Measurements from ENCODE around the gene SGK2.
"Not testable (repeated sequence)": the region's sequence is repeated elsewhere in the genome, so short reads cannot be mapped to it uniquely, and the experiment has no call there.

Gene SGK2

DNA sequence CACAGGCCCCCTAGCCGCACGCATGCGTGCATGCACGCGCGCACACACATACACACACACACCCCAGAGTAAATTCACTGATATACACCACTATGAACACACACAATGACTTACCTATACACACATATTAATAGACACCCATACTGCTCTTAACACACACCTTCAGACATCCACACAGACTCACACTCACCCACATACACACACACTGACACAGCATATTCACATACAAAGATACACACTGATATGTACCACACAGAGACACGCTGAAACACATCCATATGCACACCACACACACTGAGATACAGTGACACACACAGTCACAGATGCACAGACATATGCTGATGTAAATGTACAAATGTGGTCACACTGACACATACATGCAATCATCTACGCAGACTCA is 5.6 kb downstream of the SGK2 start:
- DNase-seq: no peak

DNA sequence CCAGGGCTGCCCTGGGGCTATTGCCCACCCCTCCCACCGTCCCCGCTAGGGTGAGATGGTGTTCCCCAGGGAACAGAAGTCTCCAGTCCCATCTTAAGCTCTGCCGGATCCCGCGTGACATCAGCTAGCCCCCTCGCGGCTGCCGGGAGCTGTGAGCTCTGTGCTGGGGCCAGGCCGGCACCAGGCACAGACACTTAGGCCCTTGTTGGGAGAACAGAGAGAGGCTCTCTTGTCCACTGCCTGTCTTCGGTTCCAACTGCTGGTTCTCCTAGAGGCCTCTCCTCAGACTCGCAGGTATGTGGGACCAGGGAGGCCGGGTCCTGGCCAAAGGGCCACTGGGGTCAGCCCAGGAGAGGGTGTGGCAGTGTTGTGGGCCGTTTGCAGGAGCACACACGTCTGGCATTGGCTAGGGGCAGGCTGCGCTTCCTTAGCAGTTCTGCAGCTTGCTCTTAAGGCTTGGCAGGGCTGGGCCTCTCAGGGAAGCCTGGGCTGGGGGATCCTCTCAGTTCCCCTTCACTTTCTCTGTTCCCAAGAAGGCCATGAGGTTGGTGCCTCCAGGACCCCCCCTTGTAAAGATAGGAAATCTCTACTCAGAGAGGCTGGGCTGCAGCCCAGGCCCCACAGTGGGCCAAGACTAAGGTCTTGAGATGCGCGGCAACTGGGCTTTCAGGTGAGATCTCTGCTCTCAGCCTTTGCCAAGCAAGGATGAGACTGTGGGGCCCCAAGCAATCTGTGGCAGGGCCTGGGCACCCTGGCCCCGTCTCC is 6.3 kb downstream of the SGK2 start:
- DNase-seq: no peak

DNA sequence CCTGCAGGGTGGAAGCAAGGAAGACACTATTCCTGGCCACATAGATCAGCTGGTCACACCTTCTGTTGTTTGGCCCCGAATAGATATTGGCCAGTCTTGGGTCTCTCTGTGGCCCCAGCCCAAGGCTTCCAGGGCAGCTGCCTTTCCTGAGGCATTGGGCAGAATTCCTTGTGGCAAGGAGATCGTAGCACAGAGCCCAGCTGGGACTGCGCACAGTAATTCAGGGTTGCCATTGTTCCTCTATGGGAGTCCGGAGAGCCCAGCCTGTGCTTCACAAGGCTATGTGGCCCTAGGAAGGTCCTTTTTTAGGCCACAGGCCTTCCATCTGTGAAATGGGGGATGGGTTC is 6.9 kb downstream of the SGK2 start:
- DNase-seq: no peak

DNA sequence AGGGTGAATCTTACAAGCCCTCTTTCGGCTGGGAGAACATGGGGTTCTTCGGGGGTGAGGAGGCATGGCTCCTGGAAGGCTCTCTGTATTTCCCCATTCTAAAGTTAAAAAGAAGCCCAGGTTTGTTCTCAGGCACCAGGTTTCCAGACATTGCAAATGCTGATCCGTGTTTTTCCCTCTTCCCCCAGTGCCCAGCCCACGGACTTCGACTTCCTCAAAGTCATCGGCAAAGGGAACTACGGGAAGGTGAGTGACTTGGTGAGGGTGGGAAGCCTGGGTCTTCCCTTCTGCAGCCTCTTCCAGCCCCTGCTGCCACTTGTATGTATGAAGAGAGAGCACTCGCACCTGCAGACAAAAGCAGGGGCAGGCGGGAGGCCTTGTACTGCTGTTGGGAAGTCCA is 8.7 kb downstream of the SGK2 start:
- DNase-seq: no peak

DNA sequence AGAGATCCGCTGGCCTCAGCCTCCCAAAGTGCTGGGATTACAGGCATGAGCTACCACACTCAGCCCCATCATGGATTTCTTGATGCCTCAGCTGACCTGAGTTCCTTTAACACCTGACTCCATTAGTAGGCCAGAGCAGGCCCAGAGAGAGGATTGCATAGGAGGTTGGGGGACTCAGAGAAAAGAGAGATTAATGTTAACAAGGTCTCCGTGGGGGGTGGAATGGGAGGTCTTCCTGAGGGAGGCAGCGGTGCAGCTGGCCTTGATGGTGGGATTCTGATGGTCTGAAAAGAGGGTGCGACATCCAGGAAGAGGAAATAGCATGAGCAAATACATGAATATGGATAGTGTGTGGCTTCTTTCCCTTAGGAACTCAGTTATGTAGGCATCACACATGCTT is 9.9 kb downstream of the SGK2 start:
- DNase-seq: no peak

GRCh38 chr20:43569282-43569681 is 10.5 kb downstream of the SGK2 start:
- DNase-seq: no peak

DNA sequence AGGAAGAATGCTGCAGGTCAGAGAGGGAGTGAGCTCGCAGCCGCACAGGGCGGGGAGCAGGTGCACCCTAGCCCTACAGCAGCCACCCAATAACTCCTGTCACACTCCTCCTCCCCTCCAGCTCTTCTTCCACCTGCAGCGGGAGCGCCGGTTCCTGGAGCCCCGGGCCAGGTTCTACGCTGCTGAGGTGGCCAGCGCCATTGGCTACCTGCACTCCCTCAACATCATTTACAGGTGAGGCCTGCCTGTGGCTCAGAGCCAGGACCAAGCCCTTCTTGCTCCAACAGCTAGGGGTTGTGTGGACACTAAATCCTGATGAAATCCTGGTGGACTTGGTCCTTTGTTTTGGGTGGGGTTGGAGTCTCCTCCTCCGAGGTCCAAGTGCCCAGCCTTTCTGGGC is 11.7 kb downstream of the SGK2 start:
- DNase-seq: no peak

GRCh38 chr20:43571310-43571709 is 12.5 kb downstream of the SGK2 start:
- DNase-seq: no peak

GRCh38 chr20:43571771-43572170 is 12.9 kb downstream of the SGK2 start:
- DNase-seq: no peak

DNA sequence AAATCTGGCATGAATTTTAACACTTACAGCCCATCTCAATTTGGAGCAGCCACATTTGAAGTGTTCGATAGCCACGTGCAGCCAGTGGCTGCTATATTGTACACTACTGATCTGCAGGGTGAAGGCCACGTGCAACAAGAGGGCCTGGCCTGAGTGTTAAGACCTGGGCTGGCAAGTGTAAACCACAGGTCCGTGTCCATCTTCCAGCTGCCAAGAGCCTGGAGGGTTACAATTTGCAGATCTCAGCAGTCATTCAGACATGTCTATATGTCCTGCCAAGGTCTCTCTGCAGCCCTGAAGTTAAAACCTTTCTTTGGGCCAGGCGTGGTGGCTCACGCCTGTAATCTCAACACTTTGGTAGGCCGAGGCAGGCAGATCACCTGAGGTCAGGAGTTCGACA is 14.1 kb downstream of the SGK2 start:
- DNase-seq: no peak

DNA sequence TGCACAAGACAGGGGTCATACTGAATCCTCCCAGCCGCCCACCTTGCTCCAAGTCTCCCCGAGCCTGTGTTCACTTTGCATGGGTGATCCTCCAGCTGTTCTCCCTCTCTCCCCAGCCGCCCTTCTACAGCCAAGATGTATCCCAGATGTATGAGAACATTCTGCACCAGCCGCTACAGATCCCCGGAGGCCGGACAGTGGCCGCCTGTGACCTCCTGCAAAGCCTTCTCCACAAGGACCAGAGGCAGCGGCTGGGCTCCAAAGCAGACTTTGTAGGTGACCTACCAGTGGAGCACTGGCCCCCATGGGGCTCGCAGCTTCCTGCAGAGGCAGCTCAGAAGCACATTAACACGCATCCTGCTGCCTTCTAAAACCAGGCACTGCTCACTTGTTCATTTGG is 17.3 kb downstream of the SGK2 start:
- DNase-seq: no peak

DNA sequence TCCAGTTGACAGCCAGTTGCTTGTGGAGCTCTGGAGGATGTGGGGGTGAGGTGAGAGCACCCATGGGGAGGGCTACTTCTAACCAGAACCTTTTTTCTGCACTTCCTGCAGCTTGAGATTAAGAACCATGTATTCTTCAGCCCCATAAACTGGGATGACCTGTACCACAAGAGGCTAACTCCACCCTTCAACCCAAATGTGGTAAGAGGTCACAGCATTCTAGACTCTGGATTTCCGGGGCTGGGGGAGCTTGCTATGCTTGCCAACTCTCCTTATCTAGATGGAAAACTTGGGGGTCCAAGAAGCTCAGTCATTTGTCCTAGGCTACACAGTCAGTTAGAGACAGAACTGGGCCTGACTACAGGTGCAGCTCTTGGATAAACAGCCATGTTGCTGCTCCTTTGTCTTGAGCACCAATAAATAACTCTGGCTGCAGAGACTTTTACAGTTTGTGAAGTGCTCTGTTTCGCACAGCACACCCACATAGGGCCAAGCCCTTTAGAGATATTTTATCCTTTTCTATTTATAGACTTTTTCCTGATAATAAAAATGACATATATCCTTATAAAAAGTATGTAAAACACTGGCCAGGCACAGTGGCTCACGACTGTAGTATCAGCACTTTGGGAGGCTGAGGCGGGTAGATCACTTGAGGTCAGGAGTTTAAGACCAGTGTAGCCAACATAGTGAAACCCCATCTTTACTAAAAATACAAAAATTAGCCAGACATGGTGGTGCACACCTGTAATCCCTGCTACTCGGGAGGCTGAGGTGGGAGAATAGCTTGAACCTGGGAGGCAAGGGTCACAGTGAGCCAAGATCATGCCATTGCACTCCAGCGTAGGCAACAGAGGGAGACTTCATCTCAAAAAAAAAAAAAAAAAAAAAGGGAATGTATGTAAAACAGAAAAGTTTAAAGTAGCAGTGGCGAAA is 21.3 kb downstream of the SGK2 start:
- DNase-seq: no peak

DNA sequence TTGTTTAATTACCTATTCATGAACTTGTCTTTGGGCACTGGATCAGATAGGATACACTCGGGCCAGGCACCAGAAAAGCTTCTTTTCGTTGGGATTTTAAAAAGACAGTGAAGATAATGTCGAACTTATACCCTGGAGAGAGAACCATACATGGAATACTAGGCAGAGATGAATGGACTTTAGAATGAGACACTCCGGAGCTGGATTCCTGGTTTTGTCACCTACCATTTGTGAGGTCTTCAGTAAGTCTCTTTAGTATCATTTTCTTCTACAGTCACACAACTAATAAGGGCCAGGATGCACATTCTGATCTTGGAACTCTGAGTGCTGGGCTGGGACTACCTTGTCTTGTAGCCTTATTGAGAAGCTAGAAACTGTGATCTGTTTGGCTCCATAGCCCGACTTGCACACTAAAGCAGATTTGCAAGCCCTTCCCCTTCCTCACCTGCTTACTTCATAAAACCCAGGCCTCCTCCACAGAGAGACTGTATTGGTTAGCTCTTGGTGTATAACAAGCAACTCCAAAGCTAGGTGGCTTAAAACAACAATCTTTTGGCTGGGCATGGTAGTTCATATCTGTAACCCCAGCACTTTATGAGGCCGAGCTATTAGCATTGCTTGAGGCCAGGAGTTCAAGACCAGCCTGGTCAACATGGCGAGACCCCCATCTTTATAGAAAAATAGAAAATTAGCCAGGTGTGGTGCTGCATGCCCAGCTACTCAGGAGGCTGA is 24.5 kb downstream of the SGK2 start:
- DNase-seq: no peak

- no peak for DNase-seq
Observed at GRCh38 chr20:43583982-43584432, 25.2 kb downstream of the SGK2 start.

DNA sequence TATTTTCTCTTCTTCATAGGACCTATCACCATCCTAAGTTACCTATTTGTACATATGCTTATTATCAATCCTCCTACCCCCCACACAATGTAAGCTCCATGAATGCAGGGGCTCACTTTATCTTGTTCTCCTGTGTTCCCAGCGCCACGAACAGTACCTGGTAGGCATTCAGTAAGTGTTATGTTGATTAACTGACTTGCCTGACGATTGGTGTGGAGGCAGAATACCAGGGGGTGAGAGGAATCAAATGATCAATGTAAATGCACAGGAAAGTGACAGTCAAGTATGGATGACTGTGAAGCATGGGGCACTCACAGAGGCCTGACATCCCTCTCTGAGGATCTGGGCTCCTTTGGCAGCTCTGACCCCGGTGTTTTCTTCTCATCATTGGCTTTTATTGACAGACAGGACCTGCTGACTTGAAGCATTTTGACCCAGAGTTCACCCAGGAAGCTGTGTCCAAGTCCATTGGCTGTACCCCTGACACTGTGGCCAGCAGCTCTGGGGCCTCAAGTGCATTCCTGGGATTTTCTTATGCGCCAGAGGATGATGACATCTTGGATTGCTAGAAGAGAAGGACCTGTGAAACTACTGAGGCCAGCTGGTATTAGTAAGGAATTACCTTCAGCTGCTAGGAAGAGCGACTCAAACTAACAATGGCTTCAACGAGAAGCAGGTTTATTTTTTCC is 25.8 kb downstream of the SGK2 start:
- no peak for DNase-seq

DNA sequence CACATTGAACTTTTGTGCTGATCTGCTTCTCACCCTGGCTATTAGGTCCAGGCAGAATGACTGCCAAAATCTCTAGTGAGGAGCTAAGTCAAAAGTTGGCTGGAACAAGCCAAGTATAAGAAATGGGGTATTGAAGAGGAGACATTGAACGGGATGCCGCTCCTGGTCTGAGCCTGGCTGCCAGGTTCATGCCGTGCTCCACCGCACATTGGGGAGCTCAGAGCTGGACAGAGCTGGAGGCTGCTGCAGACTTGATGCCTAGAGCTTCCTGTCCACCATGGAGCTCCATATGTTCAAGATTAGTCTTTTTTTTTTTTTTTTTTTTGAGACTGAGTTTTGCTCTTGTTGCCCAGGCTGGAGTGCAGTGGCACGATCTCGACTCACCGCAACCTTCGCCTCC is 27.8 kb downstream of the SGK2 start:
- DNase-seq: no peak

GRCh38 chr20:43588526-43588925 is 29.7 kb downstream of the SGK2 start:
- DNase-seq: not testable (repeated sequence)

- DNase-seq: no peak
Observed at GRCh38 chr20:43590036-43590391, 31.2 kb downstream of the SGK2 start.

- DNase-seq: peak; percentile 89
Observed at GRCh38 chr20:43590392-43591303, 31.8 kb downstream of the SGK2 start, which contains the start of gene IFT52. TSS of gene IFT52 (plus strand) at chr20:43590937. CDS start at chr20:43594699, 3,762 bp downstream.

GRCh38 chr20:43601960-43602359 is 43.1 kb downstream of the SGK2 start:
- DNase-seq: not testable (repeated sequence)

DNA sequence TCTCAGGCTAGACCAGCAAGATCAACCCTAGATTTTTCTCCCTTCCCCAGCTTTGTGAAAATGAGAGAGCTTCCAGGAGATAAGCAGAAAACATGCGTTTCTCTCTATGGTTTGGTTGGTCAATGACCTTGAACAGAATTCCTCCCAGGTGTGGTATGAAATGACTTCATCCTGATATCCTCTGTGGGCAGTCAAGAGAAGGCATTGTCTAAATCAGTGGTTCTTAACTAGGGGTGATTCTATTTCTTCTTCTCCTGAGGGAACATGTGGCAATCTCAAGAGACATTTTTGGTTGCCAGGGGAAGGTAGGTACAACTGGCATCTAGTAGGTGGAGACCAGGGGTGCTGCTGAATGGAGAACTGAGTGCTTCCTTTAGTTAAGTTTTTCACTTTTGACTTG is 44.3 kb downstream of the SGK2 start:
- no peak for DNase-seq

DNA sequence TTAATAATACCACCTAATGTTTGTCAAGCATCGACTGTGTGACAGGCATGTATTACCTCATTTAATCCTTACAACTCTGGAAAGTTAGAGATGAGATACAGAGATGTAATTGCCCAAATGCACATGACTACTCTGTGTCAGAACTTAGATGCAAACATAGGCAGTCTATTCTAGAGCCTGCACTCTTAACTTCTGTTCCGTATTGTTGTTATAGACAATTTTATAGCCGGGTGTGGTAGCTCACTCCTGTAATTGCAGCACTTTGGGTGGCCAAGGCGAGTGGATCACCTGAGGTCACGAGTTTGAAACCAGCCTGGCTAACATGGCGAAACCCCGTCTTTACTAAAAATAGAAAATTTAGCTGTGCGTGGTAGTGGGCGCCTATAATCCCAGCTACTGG is 46.9 kb downstream of the SGK2 start:
- no peak for DNase-seq
